Limb (tissue), 2 donors: ENCODE measurements around the gene RNF223.

Experiments
- DNase-seq, 2 donors: peaks; one replicate each; pipeline ENCODE4 v3.0.0-alpha.2; 2016; ENCODE audit errors: extremely low spot score in 2 of 2

The RNF223 gene

DNA sequence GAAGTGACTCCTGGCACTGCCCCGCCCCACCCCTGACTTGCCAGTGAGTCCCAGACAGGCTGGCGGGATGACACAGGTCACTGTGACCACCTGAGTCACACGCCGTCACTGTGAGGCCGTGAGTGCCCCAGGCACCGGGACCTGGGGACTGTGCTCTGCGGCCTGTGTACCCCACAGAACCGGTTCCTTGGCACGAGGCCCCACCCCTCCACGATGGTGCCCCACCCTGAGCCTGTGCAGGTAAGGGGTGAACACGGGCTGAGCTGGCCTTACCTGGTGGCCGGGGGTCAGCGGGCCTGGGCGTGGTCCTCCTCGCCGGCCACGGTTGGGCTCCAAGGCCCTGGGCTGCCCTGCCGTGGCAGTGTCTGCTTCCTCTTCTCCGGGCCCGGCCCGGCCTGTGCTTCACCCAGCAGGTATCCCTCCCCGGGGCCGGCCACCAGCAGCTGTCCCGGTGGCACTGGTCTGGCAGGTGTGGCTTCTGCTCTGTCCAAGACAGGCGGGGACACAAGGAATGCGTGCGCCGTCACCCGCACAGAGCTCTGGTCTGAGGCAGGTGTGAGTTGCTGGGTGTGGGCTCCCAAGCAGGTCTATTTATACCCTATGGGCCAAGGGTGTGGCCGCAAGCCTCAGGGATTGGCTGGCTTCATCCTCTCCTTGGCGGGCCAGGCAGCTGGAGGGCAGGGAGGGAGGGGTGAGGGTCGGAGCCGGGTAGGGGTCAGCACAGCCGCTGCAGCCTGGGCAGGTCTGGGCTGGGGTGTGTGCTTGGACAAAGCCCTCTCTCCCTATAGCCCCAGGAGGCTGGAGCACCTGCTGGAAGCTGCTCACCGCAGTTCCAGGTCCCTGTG lies at the start of gene RNF223:
RNF223 (minus strand) TSS at position 564 of the 845 bp plus-strand sequence. CDS start 1,740 bp downstream, outside the sequence.
- no peak for DNase-seq

DNA sequence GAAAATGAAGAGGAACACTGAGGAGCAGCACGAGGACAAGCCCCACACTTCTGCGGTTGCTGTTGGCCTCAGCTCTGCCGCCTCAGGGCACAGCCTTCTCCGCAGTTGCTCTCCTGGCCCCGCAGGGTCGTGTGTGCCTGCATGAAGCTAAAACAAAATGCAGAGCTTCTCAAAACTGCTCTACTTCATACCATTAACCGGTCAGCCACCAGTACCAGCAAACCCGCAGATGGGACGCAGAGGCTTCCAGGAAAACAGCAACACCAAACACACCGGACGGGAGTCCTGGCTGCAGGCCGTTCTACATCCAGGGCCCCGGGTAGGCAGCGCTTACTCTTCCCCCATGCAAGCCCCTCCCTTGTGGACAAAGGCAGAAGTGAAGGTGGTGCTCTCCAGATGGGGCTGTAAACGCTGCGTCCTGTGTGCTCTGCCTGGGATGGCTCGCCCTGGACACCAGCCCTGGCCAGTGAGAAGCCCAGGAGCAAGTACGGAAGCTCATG lies 48.9 kb upstream of the RNF223 start:
- DNase-seq = peak in 1 of 2 donors; percentile 38

DNA sequence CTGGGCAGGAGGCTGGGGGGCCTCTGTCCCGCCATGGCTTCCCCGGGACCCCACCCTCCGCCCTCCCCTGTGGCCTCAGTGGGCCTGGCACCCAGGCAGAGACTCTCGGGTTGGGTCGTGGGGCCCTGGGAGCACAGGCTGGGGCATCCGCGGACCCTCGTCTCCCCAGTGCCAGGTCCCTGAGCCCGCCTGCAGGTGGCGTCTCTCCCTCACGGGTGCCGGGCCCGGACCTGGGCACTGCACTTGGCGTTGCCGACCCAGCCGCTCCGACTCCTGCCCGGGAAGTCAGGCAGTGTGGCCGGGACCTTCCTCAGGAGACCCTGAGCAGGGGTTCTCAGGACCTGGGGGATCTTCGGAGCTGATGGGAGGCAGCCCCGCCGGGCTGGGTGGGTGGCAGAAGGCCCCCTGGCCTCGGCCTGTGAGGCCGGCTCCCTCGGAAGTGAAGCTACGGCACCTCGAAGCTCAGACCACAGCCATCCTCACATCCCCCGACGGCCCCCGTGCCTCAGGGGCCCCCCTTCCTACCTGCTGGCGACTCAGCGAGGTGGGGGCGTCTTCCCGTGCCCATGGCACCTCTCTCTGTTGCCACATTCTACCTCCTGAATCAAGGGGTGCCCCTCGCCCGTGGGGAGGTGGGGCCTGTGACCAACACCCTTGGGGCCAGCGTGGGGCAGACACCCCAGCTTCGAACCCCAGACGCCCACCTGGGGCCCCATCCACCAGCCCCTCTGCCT lies 48.1 kb upstream of the RNF223 start:
- DNase-seq = peak; percentile 55 to 87

DNA sequence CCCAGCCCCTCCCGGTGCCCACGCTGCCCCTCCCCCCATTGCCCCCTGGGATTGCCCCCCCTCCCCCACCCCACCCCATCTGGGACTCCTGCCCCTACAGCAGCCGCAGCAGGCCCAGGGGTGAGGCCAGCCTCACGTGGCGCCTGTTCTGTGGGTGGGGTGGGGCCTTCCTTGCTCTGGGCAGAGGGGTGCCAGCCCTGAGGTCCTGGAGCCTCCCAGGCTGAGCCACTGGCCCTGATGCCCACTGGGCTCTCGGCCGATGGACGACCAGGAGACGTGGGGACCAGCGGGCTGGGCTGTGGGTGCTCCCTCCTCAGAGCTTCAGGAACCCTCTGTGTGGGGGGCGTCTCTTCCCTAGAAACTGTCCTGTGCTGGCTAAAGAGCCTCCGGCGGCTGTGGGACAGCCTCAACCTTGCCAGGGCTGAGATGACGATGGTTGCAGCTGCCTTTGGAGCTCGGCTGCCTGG lies 47.5 kb upstream of the RNF223 start:
- DNase-seq = no peak

DNA sequence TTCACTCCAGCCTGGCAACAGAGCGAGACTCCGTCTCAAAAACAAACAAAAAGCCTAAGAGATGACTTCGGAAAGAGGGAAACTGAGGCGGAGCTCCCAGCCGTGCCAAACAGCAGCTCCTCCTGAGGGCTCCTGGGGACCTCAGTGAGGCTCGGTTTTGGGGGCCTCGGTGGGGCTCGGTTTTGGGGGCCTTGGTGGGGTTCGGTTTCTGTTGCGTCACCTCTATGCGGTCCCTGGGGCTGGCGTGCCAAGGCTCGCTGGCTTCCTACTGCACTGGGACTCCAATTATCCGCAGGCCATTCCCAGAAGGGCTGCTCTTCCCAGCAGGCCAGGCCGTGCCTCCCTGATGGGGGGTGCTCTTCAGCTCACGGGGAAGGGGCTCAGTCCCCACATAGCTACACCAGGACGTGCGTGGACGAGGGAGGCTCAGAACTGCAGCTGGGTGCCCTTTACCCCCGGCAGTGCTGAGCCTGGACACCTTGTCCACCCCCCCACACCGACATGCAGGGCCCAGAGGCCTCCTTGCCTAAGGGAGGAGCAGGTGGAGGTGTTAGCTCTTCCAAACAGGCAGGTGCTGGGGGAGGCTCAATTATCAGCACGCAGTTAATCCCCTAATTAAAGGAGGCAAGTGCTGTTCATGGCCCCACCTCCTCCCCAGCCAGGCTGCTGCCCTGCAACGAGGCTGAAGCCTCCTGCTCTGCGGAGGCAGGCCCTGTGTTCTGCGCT lies 46.9 kb upstream of the RNF223 start:
- DNase-seq = peak in 1 of 2 donors; percentile 36

DNA sequence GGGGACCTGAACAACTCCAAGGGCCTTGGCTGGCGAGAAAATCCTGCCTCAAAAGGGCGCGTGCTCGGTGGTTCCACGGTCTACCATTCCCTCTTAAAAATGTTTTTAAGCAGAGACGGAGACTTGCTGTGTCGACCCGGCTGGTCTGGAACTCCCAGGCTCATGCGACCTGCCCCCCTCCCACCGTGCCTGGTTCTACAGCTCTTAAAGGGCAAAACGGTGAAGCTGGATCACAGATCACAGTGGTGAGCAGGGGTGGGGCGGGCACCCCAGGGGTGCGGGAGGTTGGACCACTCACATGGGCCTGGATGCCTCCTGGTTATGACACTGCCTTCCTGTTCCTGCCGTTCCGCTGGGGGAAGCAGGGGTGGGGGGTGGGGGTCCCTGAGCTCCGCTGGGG lies 46.0 kb upstream of the RNF223 start:
- DNase-seq = peak in 1 of 2 donors; percentile 28

DNA sequence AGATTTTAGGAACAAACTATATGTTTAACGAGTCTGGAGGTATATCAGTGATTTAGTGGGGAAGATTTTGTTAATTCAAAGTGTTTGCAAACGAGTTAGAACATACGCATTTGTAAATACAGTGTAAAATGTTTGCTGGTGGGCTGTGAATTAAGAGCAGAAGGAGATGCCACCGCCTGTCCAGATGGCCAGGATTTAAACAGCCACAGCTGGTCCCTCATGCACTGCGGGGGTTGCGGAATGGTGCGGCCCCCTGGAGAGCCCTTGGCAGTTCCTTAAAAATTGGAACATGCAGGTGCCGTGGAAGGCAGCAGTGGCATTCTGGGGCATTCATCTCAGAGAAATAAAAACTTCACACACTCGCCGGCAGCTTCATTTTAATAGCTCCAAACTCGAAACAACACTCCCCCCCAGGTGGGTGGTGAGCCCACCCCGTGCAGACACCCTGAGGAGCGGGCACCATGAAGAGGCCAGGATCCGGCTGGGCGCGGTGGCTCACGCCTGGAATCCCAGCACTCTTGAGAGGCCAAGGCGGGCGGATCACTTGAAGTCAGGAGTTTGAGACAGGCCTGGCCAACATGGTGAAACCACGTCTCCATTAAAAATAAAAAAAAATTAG lies 45.3 kb upstream of the RNF223 start:
- DNase-seq = no peak

DNA sequence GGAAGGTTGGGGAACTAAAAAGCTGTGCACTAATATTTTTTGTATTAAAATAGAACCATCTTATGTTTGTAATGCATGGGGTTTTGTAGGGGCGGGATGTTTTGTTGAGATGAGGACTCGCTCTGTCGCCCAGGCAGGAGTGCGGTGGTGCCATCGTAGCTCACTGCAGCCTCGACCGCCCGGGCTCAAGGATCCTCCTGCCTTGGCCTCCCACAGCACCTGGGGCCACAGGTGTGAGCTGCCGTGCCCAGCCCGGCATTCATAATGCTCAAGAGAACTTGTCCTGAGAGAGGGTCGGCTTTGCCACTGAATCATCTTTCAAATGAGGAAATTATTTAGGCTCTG lies 44.7 kb upstream of the RNF223 start:
- no peak for DNase-seq

DNA sequence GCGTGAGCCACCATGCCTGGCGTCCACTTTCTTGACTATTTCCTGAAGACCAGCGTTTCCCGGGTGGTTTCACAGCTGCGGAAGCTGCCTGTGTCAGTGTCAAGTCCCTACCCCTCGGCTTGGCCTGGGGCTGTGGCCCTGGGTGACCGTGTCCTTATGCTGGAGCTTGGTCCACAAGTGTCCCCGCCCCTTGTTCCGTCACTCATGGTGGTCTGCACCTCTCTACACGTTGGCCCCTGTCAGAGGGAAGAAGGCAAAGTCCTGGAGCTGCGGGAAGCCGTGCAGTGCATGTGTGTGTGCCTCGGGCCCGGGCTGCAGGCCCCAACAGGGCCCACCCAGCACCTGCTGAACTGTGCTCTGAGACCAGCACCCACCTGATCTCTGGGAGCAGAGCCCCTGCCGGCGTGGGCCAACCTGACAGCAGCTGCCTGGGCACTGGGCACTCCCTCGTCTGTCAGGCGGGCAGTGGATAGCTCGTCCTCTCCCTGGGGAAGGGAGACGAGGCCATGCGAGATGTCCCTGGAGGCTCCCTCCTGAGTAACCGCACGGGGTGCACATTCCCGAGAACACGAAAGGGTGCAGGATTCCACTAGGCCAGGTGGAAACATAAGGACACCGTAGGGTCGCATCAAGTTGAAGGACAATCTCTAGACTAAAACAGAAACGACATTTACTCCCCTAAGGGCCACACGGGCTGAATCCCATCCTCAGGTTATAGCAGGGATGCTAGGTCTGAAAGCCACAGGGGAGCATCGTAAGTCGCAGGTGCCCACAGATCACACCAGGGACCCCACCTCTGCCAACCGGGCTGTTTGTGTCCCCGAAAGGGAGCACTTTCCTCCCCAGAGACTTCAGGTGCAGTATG lies 44.1 kb upstream of the RNF223 start:
- no peak for DNase-seq

DNA sequence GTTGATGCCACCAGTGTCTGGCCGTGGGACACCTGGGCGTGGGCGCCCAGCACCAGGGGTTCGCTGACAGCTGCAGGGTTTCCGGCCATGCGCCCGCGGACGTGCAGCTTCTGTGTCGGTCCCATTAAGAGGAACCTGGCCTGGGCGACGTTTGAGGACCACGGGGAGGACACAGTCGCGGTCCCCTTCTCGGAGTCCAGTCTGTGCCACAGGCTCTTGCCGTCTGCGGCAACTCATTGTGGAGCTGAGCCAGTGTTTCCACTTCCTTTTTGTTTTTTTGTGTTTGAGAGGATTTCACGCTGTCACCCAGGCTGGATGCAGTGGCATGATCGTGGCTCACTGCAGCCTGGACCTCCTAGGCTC lies 43.3 kb upstream of the RNF223 start:
- DNase-seq = no peak

DNA sequence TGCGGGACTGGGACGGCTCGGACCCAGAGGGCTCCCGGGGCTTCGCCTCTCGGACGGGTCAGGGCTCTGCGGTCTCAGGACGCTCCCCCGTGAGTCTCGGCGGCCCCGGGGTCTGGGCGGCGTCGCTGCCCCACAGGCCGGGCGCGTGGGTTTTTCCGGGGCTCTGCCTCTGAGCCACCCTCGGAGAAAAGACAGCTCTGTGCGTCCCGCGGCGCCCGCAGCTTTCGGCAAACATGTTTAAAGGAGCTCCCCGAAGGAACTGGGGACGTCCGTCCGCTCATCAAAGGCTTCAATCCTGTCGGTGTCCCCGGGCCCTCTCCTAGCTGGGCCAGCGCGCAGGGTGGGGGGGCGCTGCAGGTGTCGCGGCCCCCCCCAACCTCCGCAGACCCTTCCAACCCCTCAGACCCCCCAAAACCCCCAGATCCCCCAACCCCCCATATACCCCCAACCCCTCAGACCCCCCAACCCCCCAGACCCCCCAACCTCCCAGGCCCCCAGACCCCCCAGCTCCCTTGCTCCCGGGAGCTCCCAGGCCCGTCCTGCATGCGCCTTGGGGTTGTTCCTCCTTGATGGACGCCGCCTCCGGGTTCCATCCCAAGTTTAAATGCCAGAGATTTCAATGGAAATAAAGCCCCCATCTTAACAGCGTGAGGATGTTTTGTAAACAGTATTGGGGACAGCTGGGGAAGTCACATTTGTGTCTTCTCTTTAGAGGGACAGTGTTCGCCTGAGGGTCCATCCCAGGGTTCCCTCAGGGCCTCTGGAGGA lies 42.8 kb upstream of the RNF223 start:
- DNase-seq = no peak

DNA sequence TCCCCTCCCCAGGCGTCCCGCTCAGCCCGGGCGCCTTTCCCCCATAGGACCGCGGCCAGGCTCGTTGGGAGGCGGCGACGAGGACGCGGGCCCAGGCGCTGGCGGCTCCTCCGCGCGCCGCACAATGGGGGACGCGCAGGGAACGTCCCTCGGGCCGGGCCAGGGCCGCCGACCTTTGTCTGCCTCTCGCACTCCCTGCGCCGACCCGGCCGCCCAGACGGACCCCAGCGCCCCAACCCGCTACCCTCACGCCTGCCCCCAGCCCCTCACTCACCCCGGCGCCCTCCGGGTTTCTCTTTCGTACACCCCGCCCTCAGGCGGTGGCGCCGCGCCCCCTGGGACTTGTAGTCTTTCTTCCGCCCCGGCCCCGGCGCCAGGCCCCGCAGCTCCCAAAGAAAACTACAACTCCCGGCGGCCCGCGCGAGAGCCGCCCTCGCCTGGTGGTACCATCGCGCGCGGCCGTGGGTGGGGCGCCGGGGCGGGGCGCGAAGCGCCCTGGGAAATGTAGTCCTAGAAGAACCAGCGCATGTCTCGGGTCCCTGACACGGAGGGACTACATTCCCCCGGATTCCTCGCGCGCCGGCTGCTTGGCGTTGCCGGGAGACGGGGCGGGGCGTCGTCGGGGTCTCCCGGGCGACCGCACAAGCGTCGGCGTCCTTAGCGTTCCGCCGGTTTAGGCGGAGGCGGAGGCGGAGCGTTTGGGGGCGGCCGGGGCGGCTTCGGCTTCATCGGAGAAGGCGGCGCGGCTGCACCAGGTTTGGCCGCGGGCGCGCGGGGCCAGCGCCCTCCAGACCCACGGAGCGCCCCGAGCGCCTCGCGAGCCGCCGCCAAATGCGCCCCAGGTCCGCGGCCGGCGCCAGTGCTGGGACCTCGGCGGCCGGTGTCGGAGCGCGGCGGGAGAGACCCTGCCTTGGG lies 41.9 kb upstream of the RNF223 start, which contains the start of gene C1orf159:
C1orf159 (minus strand) TSS at position 304 of the 915 bp plus-strand sequence. CDS start 24,546 bp downstream, outside the sequence.
- peak; percentile 97 to 100 for DNase-seq

DNA sequence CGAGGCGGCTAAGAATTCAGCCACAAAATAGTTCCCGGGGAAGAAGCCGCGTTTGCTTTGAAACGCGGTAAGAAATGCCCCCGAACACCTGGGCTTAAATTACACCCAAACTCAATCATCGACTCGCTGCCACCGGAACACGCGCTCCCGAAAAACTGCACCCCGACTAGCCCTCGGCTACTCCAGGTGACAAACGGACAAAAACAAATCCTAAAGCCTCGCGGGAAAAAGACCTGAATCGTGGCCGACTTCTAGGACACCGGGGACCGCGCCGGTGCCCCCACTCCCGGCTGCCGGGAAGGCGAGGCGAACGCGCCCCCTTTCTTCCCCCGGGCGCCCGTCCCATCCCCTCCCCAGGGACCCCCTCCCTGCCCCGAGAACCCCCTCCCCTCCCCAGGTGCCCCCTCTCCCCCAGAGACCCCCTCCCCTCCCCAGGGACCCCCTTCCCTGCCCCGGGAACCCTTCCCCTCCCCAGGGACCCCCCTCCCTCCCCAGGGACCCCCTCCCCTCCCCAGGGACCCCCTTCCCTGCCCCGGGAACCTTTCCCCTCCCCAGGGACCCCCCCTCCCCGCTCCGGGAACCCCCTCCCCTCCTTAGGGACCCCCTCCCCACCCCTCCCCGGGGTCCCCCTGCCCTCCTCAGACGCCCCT lies 41.2 kb upstream of the RNF223 start:
- peak in 1 of 2 donors; percentile 78 for DNase-seq

DNA sequence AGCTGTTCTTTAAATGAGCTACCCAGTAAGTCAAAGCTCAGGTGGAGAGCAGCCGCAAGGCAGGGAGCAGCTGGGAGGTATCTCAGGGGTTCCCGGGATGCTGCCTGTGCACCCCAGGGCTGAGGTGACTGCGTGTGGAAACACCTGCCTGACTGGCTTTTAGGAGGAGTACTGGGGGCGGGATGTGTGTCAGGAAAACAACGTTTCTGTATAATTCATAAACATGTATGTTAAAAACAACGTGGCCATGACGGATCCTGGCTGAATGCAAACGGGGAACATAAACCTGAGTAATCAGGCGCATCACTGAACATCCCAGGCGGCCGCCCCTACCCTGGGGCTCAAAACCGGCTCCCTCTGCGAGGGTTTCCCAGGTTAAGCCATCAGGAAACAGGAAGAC lies 40.3 kb upstream of the RNF223 start:
- DNase-seq = no peak

DNA sequence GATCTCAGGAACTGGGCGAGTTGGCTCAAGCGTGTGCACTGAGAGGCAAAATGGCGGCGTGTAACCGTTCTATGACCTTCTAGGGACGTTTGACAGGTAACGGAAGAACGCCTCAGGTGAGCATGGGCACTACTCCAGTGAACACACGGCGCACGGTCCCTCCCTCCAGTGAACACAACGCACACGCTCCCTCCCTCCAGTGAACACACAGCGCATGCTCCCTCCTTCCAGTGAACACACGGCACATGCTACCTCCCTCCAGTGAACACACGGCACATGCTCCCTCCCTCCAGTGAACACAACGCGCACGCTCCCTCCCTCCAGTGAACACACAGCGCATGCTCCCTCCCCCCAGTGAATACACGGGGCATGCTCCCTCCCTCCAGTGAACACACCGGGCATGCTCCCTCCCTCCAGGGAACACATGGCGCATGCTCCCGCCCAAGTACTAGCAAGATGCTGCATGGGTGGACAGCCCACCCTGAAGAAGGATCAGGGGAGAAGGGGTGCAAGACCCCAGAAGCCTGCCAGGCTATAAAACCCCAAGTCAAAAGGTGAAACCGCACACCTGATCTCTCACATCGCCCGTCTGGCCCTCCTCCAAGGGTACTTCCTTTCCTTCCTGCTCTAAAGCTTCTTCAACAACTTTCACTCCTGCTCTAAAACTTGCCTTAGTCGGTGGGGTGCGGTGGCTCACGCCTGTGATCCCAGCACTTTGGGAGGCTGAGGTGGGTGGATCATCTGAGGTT lies 38.3 kb upstream of the RNF223 start:
- no peak for DNase-seq

DNA sequence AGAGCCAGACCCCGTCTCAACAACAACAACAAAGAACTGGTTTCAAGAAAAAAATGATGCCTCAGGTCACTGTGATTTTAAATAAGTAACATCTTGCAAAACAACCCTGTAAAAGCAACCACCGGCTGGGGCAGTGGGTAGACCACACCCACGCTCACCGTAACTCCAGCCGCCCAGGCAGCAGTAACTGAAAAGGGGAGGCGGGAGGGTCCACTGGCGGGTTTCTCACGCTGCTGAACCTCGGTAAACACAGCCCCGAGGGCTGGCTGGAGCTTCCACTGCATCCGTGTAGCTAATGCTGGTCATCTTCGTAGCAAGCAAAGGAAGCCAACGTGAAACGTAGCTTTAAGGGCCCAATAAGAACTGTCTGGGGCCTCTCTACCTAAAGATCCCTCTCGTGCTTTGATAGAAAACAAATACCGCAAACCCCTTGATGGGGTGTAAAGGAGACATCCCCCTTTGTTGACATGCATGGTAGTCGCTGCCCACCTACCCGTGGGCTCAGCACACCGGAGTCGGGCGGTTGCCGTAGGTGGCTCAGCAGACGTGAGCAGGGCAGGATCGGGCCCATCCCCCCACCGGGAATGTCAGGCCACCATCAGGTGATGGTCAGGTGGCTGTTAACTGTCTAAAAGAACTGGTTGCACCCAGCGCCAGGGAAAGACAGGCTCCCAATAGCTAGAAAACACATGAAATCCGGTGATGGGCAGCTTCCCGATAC lies 37.6 kb upstream of the RNF223 start:
- DNase-seq = no peak

DNA sequence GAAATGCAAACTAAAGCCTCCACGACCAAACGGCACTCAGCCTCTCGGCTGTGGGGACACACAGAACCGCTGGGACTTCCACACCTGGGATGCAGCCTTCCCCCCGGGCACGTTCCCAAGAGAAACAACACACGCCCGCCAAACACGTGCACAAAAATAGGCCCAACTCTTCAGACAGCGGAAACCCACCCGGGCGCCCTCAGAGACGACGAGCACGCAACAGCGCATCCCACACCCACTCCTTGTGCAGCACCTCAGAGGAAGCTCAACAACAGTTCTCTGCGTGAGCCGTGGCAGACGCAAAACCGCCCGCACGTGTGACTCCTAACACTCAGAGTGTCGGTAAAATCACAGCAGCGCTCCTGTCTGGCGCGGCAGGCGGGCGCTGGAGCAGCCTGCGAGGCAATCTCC lies 36.5 kb upstream of the RNF223 start:
- no peak for DNase-seq
